Measurements from ENCODE around the gene FASN.

GRCh38 chr17:82059272-82060000 is 38.6 kb downstream of the FASN start:
- TF ChIP-seq CTCF (IDR thresholded peaks at IDR 0.05; ENCODE audit: insufficient read depth, low read length, poor library complexity, severe bottlenecking), result no peak
- no peak for TF ChIP-seq EZH2phosphoT487 (conservative IDR thresholded peaks at IDR 0.05; ENCODE audit: low read length)

Data from SU-DHL-6 (cell line).